HCT116 (cell line): ENCODE measurements around the gene HOXB8.

Experiments
- RAD21 ChIP-seq: IDR thresholded peaks from 2 replicates; pipeline ENCODE4 v1.6.1; 2012; ENCODE audit warnings: low read depth, mild to moderate bottlenecking
- SRF ChIP-seq: IDR thresholded peaks from 2 replicates; pipeline ENCODE4 v1.6.1; 2012; ENCODE audit warnings: low read depth
- TF ChIP-seq, protein P1 (sequence below), 3 experiments: fragments of 200-600 bp in 1 of 3; sonication (generic) in 1 of 3; IDR thresholded peaks in 2 of 3; conservative IDR thresholded peaks in 1 of 3; 2 replicates each; pipeline ENCODE4 v1.5.1; 2012 to 2017; ENCODE audit warnings: low read depth in 2 of 3, low read length in 2 of 3, antibody characterized with exemption in 1 of 3, borderline replicate concordance in 1 of 3, control low read depth in 1 of 3, mild to moderate bottlenecking in 1 of 3, mixed read lengths in 1 of 3, mixed run types in 1 of 3, moderate library complexity in 1 of 3; ENCODE audit not compliant: insufficient read depth in 1 of 3

DNA sequence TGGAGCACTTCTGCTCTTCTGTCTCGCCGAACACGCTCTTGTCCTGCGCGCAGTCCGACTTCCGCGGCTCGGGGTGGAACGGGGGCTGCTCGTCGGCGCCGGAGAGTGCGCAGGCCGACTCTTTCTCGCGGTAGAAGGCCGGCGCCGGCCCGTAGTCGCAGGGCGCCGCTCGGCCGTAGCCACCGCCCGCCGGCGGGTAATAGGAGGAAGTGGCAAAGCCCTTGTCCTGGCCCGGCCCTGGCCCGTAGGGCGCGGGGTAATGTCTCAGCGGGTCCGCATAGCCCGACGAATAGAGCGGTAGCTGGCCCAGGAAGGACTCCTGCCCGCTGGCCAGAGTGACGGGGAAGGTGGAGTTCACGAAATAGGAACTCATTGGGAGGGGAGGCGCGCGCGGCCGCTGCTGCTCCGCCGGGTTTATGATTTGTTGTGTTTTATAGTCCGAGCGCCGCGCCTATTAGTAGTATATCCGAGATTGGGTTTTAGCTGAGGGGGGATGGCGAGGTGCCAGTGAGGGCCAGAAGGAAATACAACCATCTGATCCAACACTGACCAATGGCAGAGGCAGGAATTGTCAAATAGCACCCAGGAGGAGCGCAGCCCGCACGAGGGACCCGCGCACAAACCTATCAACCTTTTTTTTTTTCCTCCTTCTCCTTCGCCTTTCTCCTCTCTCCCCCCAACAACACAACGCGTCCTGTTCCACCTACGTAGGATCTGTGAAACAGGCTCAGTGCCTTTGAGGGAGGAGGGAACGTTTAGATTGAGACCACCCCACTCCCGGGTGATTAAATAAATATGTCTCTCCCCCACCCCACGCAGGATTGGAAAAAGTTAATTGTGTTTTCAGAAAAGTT, 17.1 kb downstream of the HOXB8 start:
- no peak for TF ChIP-seq RAD21
- TF ChIP-seq, protein P1, sequence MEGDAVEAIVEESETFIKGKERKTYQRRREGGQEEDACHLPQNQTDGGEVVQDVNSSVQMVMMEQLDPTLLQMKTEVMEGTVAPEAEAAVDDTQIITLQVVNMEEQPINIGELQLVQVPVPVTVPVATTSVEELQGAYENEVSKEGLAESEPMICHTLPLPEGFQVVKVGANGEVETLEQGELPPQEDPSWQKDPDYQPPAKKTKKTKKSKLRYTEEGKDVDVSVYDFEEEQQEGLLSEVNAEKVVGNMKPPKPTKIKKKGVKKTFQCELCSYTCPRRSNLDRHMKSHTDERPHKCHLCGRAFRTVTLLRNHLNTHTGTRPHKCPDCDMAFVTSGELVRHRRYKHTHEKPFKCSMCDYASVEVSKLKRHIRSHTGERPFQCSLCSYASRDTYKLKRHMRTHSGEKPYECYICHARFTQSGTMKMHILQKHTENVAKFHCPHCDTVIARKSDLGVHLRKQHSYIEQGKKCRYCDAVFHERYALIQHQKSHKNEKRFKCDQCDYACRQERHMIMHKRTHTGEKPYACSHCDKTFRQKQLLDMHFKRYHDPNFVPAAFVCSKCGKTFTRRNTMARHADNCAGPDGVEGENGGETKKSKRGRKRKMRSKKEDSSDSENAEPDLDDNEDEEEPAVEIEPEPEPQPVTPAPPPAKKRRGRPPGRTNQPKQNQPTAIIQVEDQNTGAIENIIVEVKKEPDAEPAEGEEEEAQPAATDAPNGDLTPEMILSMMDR (IDR thresholded peaks at IDR 0.05 in 2 of 3, conservative IDR thresholded peaks at IDR 0.05 in 1 of 3; ENCODE audit: borderline replicate concordance in 1 of 3, insufficient read depth in 1 of 3, low read depth in 2 of 3, low read length in 2 of 3), result no peak
- no peak for TF ChIP-seq SRF
